ENCODE data around the gene TAS1R1.

- TF ChIP-seq, protein P1, sequence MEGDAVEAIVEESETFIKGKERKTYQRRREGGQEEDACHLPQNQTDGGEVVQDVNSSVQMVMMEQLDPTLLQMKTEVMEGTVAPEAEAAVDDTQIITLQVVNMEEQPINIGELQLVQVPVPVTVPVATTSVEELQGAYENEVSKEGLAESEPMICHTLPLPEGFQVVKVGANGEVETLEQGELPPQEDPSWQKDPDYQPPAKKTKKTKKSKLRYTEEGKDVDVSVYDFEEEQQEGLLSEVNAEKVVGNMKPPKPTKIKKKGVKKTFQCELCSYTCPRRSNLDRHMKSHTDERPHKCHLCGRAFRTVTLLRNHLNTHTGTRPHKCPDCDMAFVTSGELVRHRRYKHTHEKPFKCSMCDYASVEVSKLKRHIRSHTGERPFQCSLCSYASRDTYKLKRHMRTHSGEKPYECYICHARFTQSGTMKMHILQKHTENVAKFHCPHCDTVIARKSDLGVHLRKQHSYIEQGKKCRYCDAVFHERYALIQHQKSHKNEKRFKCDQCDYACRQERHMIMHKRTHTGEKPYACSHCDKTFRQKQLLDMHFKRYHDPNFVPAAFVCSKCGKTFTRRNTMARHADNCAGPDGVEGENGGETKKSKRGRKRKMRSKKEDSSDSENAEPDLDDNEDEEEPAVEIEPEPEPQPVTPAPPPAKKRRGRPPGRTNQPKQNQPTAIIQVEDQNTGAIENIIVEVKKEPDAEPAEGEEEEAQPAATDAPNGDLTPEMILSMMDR (conservative IDR thresholded peaks at IDR 0.05; ENCODE audit: low read depth in 2 of 2): no peak
- TF ChIP-seq POLR2AphosphoS5 (IDR thresholded peaks at IDR 0.05; ENCODE audit: low read depth) (no peak), NANOG (IDR thresholded peaks at IDR 0.05; ENCODE audit: borderline replicate concordance) (no peak), EZH2 (IDR thresholded peaks at IDR 0.05; ENCODE audit: low read depth, unreplicated experiment) (no peak), REST (IDR thresholded peaks at IDR 0.05; ENCODE audit: unreplicated experiment) (no peak), JUNB (IDR thresholded peaks at IDR 0.05; ENCODE audit: unreplicated experiment) (no peak), EZH2phosphoT487 (IDR thresholded peaks at IDR 0.05; ENCODE audit: unreplicated experiment) (no peak), ZNF331 (CRISPR knock-in tag; IDR thresholded peaks at IDR 0.05; ENCODE audit: low read depth) (no peak), CREB1 (CRISPR knock-in tag; IDR thresholded peaks at IDR 0.05; ENCODE audit: low read depth) (no peak), ZNF114 (CRISPR knock-in tag; IDR thresholded peaks at IDR 0.05) (no peak), STAT1 (IDR thresholded peaks at IDR 0.05; ENCODE audit: unreplicated experiment) (no peak)
- TF ChIP-seq, protein P2, sequence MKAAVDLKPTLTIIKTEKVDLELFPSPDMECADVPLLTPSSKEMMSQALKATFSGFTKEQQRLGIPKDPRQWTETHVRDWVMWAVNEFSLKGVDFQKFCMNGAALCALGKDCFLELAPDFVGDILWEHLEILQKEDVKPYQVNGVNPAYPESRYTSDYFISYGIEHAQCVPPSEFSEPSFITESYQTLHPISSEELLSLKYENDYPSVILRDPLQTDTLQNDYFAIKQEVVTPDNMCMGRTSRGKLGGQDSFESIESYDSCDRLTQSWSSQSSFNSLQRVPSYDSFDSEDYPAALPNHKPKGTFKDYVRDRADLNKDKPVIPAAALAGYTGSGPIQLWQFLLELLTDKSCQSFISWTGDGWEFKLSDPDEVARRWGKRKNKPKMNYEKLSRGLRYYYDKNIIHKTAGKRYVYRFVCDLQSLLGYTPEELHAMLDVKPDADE (IDR thresholded peaks at IDR 0.05): no peak
Observed at GRCh38 chr1:6511056-6511455, 44.1 kb upstream of the TAS1R1 start.
